Liver (tissue), 9 donors: ENCODE measurements around the gene FBLN1. TPM values are rescaled to one million over a fixed set of nuclear protein-coding genes. Genes with fewer than 3 reads are reported as not detected.

ENCODE experiments used
- DNase-seq: peaks from one replicate; pipeline ENCODE4 v3.0.0-alpha.2; 2017; ENCODE audit warnings: low spot score
- H3K27ac ChIP-seq, 2 donors: one replicate each; pipeline ENCODE4 v1.7.0; 2013; ENCODE audit warnings: inconsistent platforms in 2 of 2, low read length in 2 of 2, control low read depth in 1 of 2, low read depth in 1 of 2, mild to moderate bottlenecking in 1 of 2
- H3K27me3 ChIP-seq, 4 donors: one replicate each; pipeline versions ENCODE4 v1.6.1 to v1.7.0; 2013; ENCODE audit warnings: low read length in 3 of 4, inconsistent platforms in 1 of 4, mild to moderate bottlenecking in 1 of 4, moderate library complexity in 1 of 4; ENCODE audit not compliant: control insufficient read depth in 4 of 4, insufficient read depth in 4 of 4
- H3K36me3 ChIP-seq, 4 donors: one replicate each; pipeline versions ENCODE4 v1.6.1 to v1.7.0; 2013; ENCODE audit warnings: low read length in 3 of 4, mild to moderate bottlenecking in 3 of 4, low read depth in 1 of 4, moderate library complexity in 1 of 4; ENCODE audit not compliant: control insufficient read depth in 4 of 4, insufficient read depth in 3 of 4
- H3K4me1 ChIP-seq, 4 donors: one replicate each; pipeline versions ENCODE4 v1.6.1 to v1.7.0; 2013; ENCODE audit warnings: low read length in 3 of 4, mild to moderate bottlenecking in 3 of 4, moderate library complexity in 1 of 4; ENCODE audit not compliant: control insufficient read depth in 4 of 4, insufficient read depth in 4 of 4
- H3K4me3 ChIP-seq, 3 donors: one replicate each; pipeline versions ENCODE4 v1.6.1 to v1.7.0; 2013; ENCODE audit warnings: low read length in 3 of 3, control low read depth in 1 of 3, low read depth in 1 of 3, mild to moderate bottlenecking in 1 of 3
- H3K9ac ChIP-seq, 2 donors: one replicate each; pipeline ENCODE4 v1.7.0; 2013; ENCODE audit warnings: low read length in 2 of 2, mild to moderate bottlenecking in 2 of 2, moderate library complexity in 2 of 2, control low read depth in 1 of 2, low read depth in 1 of 2
- H3K9me3 ChIP-seq, 4 donors: one replicate each; pipeline versions ENCODE4 v1.6.1 to v1.7.0; 2013; ENCODE audit warnings: low read length in 3 of 4; ENCODE audit not compliant: control insufficient read depth in 4 of 4
- EGR1 ChIP-seq, 2 donors: IDR thresholded peaks; 2 replicates each; pipeline ENCODE4 v1.6.1; 2016 to 2018; ENCODE audit warnings: antibody characterized with exemption in 2 of 2, low read depth in 2 of 2
- GABPA ChIP-seq, 2 donors: IDR thresholded peaks in 1 of 2; conservative IDR thresholded peaks in 1 of 2; 2 replicates each; pipeline ENCODE4 v1.6.1; 2016; ENCODE audit warnings: antibody characterized with exemption in 2 of 2, mild to moderate bottlenecking in 1 of 2, moderate library complexity in 1 of 2
- HNF4A ChIP-seq, 2 donors: conservative IDR thresholded peaks; 2 replicates each; pipeline ENCODE4 v1.6.1; 2016; ENCODE audit warnings: antibody characterized with exemption in 2 of 2, mild to moderate bottlenecking in 2 of 2
- HNF4G ChIP-seq: IDR thresholded peaks from 2 replicates; pipeline ENCODE4 v1.6.1; 2016; ENCODE audit warnings: antibody characterized with exemption
- JUND ChIP-seq, 2 donors: IDR thresholded peaks; 2 replicates each; pipeline ENCODE4 v1.6.1; 2016; ENCODE audit warnings: antibody characterized with exemption in 2 of 2
- NR2F2 ChIP-seq: IDR thresholded peaks from 2 replicates; pipeline ENCODE4 v1.6.1; 2016; ENCODE audit warnings: antibody characterized with exemption
- RAD21 ChIP-seq, 2 donors: IDR thresholded peaks; 2 replicates each; pipeline ENCODE4 v1.6.1; 2016; ENCODE audit warnings: antibody characterized with exemption in 2 of 2, mild to moderate bottlenecking in 2 of 2
- RXRA ChIP-seq, 2 donors: IDR thresholded peaks; 2 replicates each; pipeline ENCODE4 v1.6.1; 2017 to 2018; ENCODE audit warnings: antibody characterized with exemption in 2 of 2, mild to moderate bottlenecking in 1 of 2
- SP1 ChIP-seq: IDR thresholded peaks from 2 replicates; pipeline ENCODE4 v1.6.1; 2018; ENCODE audit warnings: antibody characterized with exemption, mild to moderate bottlenecking
- YY1 ChIP-seq: IDR thresholded peaks from 2 replicates; pipeline ENCODE4 v1.6.1; 2016; ENCODE audit warnings: antibody characterized with exemption, mild to moderate bottlenecking
- WGBS: extraction: QIAGEN DNeasy Blood & Tissue Kit; methylation state at CpG from one replicate; pipeline ENCODE4 v1.1.7; 2013; 5-methylcytosine and 5-hydroxymethylcytosine counted together
- polyA plus RNA-seq, 2 donors: library from polyadenylated mRNA; stranded (reverse) in 1 of 2; unstranded in 1 of 2; fragments of 200-250 nt in 1 of 2; fragments of >200 nt in 1 of 2; fragmentation: Nextera tagmentation in 1 of 2; extraction: Ambion mirVana in 1 of 2; gene quantifications; one replicate each; pipeline versions ENCODE4 v1.2.1 to v1.2.3, GENCODE V29; 2013 to 2015
- total RNA-seq, 2 donors: library from RNA; depleted of rRNA; stranded (reverse); fragments of >200 nt; gene quantifications; one replicate each; pipeline ENCODE4 v1.2.3, GENCODE V29; 2014
- TF ChIP-seq, protein P1 (sequence below): IDR thresholded peaks from 2 replicates; pipeline ENCODE4 v1.6.1; 2016; ENCODE audit warnings: antibody characterized with exemption
- TF ChIP-seq, protein P2 (sequence below): IDR thresholded peaks from 2 replicates; pipeline ENCODE4 v1.6.1; 2016; ENCODE audit warnings: antibody characterized with exemption
- TF ChIP-seq, protein P3 (sequence below): fragments of 150-350 bp; IDR thresholded peaks from 2 replicates; pipeline ENCODE4 v1.5.1; 2017; ENCODE audit warnings: improper control_type of control experiment, low read depth, low read length; ENCODE audit not compliant: missing input control
- TF ChIP-seq, protein P4 (sequence below): IDR thresholded peaks from 2 replicates; pipeline ENCODE4 v1.6.1; 2016; ENCODE audit warnings: antibody characterized with exemption
- donor health status: healthy.
- donor health status: healthy.
- donor health status: healthy.
- donor health status: healthy.
- donor health status: healthy.

The FBLN1 gene
- total and polyA plus RNA-seq, 4 donors, result 2.2 to 9.3 (median 6.3) TPM

DNA sequence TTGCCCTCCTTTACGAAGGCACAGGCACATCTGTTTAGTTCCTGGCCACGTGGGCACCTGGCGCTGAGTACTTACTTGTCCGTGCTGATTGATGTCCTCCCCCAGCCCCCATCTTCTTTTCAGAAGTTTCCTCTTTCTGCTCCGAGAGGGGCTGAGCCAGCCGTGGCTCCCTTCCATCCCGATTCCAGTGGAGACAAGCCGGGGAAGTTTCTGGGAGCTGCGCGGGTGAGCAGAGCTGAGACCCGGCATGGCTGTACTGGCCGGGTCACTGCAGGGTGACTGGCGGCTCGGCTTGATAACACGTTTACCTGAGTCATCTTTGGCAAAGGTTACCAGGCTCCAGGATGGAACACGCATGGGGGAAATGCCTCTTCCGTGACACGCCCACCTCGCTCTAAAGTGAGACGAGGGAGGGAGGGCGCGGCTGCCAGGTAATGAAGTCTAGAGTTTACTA, 123.5 kb downstream of the FBLN1 start:
- no peak for DNase-seq
- H3K27me3 ChIP-seq, result peaks cover 0 to 4% (median under 1%) of the 10 kb centered on the region in 4 donors
- H3K36me3 ChIP-seq, result no peaks in the 10 kb centered on the region
- TF ChIP-seq, protein P1, sequence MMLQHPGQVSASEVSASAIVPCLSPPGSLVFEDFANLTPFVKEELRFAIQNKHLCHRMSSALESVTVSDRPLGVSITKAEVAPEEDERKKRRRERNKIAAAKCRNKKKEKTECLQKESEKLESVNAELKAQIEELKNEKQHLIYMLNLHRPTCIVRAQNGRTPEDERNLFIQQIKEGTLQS, result no peak
- TF ChIP-seq JUND (IDR thresholded peaks at IDR 0.05) (no peak), SP1 (no peak), EGR1 (IDR thresholded peaks at IDR 0.05; ENCODE audit: low read depth in 2 of 2) (no peak), YY1 (no peak)
- TF ChIP-seq, protein P2, sequence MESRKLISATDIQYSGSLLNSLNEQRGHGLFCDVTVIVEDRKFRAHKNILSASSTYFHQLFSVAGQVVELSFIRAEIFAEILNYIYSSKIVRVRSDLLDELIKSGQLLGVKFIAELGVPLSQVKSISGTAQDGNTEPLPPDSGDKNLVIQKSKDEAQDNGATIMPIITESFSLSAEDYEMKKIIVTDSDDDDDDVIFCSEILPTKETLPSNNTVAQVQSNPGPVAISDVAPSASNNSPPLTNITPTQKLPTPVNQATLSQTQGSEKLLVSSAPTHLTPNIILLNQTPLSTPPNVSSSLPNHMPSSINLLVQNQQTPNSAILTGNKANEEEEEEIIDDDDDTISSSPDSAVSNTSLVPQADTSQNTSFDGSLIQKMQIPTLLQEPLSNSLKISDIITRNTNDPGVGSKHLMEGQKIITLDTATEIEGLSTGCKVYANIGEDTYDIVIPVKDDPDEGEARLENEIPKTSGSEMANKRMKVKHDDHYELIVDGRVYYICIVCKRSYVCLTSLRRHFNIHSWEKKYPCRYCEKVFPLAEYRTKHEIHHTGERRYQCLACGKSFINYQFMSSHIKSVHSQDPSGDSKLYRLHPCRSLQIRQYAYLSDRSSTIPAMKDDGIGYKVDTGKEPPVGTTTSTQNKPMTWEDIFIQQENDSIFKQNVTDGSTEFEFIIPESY, result no peak
- H3K4me3 ChIP-seq, result no peak overlapping the region
- H3K27ac ChIP-seq, result no peak overlapping the region
- H3K4me1 ChIP-seq, result no peaks in the 10 kb centered on the region
- WGBS, result 68% methylated on average over 22 of the region's 22 CpGs
- H3K9me3 ChIP-seq, result no peaks in the 10 kb centered on the region
- no peak overlapping the region for H3K9ac ChIP-seq

DNA sequence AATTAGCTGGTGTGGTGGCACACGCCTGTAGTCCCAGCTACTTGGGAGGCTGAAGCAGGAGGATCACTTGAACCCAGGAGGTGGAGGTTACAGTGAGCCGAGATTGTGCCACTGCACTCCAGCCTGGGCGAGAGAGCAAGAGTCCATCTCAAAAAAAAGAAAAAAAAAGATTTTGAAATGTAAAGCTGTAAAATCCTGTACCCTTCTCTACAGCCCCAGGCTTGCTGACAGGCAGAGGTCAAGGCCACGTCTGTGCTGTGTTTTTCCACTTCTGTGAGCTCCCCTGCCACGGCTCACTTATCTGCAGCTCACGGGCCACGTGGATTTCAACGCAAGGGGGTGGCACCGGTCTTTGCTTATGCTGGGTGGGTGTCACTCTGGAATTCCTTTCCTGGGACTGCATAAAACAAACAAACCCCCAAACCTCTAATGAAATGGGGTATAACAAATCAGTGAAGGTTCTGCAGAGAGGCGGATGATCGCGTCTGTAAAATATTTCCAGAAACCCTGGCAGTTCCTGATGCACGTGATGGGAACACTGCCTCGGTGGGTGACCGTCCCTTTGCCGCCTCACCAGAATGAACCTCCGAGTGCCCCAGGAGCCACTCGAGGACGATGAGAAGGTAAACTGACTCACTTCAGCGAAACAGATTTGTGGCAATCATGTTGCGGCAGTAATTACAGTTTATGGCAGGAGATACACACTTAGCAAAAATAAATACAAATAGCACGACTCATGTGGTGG, 125.0 kb downstream of the FBLN1 start:
- Histone ChIP-seq H3K27me3 (peaks cover 0 to 7% (median 2%) of the 10 kb centered on the region in 4 donors), H3K36me3 (no peaks in the 10 kb centered on the region), H3K9me3 (no peaks in the 10 kb centered on the region), H3K4me3 (no peak overlapping the region), H3K9ac (no peak overlapping the region), H3K4me1 (no peaks in the 10 kb centered on the region), H3K27ac (no peak overlapping the region)
- no peak for TF ChIP-seq RAD21 (IDR thresholded peaks at IDR 0.05)
- TF ChIP-seq YY1, result no peak
- TF ChIP-seq, protein P3, sequence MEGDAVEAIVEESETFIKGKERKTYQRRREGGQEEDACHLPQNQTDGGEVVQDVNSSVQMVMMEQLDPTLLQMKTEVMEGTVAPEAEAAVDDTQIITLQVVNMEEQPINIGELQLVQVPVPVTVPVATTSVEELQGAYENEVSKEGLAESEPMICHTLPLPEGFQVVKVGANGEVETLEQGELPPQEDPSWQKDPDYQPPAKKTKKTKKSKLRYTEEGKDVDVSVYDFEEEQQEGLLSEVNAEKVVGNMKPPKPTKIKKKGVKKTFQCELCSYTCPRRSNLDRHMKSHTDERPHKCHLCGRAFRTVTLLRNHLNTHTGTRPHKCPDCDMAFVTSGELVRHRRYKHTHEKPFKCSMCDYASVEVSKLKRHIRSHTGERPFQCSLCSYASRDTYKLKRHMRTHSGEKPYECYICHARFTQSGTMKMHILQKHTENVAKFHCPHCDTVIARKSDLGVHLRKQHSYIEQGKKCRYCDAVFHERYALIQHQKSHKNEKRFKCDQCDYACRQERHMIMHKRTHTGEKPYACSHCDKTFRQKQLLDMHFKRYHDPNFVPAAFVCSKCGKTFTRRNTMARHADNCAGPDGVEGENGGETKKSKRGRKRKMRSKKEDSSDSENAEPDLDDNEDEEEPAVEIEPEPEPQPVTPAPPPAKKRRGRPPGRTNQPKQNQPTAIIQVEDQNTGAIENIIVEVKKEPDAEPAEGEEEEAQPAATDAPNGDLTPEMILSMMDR, result no peak
- TF ChIP-seq, protein P4, sequence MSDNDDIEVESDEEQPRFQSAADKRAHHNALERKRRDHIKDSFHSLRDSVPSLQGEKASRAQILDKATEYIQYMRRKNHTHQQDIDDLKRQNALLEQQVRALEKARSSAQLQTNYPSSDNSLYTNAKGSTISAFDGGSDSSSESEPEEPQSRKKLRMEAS, result no peak
- TF ChIP-seq HNF4A (conservative IDR thresholded peaks at IDR 0.05), result no peak
- no peak for TF ChIP-seq NR2F2
- no peak for TF ChIP-seq EGR1 (IDR thresholded peaks at IDR 0.05; ENCODE audit: low read depth in 2 of 2)
- no peak for DNase-seq
- WGBS, result 71% methylated on average over 22 of the region's 22 CpGs

DNA sequence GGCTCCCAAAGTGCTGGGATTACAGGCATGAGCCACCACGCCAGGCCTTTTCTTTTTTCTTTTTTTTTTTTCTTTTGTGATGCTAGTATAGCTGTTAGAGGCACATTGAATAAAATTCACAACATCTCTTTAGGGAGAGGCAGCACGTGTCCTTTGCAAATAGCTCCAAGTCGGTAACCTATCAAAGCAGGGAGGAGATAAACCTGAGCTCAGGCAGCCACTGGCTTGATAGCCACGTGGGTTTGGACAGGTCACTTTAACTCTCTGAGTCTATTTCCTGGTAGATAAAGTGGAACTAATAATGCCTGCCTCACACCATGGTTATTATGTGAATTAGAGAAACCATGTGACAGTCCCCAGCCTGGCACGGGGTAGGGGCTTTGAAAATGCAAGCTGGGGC, 125.8 kb downstream of the FBLN1 start:
- Histone ChIP-seq H3K27me3 (peaks cover 0 to 7% (median 2%) of the 10 kb centered on the region in 4 donors), H3K36me3 (no peaks in the 10 kb centered on the region), H3K9me3 (no peaks in the 10 kb centered on the region), H3K4me3 (no peak overlapping the region), H3K27ac (no peak overlapping the region), H3K4me1 (no peaks in the 10 kb centered on the region), H3K9ac (no peak overlapping the region)
- 47% methylated on average over 5 of the region's 5 CpGs for WGBS
- no peak for DNase-seq
- TF ChIP-seq, protein P2, result no peak
- TF ChIP-seq, protein P3, result no peak
- TF ChIP-seq SP1, result no peak
- no peak for TF ChIP-seq GABPA (IDR thresholded peaks at IDR 0.05 in 1 of 2, conservative IDR thresholded peaks at IDR 0.05 in 1 of 2)
- no peak for TF ChIP-seq NR2F2
- no peak for TF ChIP-seq RXRA (IDR thresholded peaks at IDR 0.05)
- no peak for TF ChIP-seq HNF4G
- TF ChIP-seq, protein P1, result no peak
